Adrenal gland (tissue), 5 donors: ENCODE measurements around the gene CHDH.

ENCODE experiments used
- CTCF ChIP-seq, 6 experiments: fragments of 450-650 bp in 4 of 6; fragments of 200-600 bp in 2 of 6; sonication (generic) in 1 of 6; IDR thresholded peaks; 1 replicate in 5 of 6; 2 replicates in 1 of 6; pipeline versions ENCODE4 v1.5.1 to v1.8.0; 2016 to 2021; ENCODE audit warnings: antibody characterized with exemption in 6 of 6, mild to moderate bottlenecking in 2 of 6, moderate library complexity in 1 of 6
- POLR2A ChIP-seq, 2 donors: fragments of 450-650 bp; IDR thresholded peaks; one replicate each; pipeline ENCODE4 v1.6.1; 2017; ENCODE audit warnings: antibody characterized with exemption in 2 of 2, mild to moderate bottlenecking in 2 of 2, moderate library complexity in 1 of 2
- donor health status: DM: no; HTN: no; CAD: no.

GRCh38 chr3:53802256-53802880 lies 43.9 kb downstream of the CHDH start:
- TF ChIP-seq CTCF (IDR thresholded peaks at IDR 0.05) = no peak
- no peak for TF ChIP-seq POLR2A (IDR thresholded peaks at IDR 0.05)
